ENCODE results near the gene HCN4. TPM values are rescaled to one million over a fixed set of nuclear protein-coding genes. Genes with fewer than 3 reads are reported as not detected.
A peak's percentile ranks its signal among the peaks of the same experiment; 100 is the strongest.

The HCN4 gene
- total and polyA plus RNA-seq, 2 of the 8 experiments (the other 6 are each of a cell fraction or from before 2014, with no cell fraction given): 3.7 to 8.5 TPM

GRCh38 chr15:73389539-73389938, 20.8 kb upstream of the HCN4 start:
- Histone ChIP-seq H2BK15ac (ENCODE audit: low read length) (peak overlapping the region; percentile 73; the same call in 1 of the 2 replicates), H3K79me2 (ENCODE audit: control insufficient read depth in 1 of 2, insufficient read depth in 2 of 2, low read length in 2 of 2) (no peaks in the 10 kb centered on the region), H3K4me3 (ENCODE audit: extremely low read depth in 1 of 4, insufficient read depth in 2 of 4, low read depth in 3 of 4, low read length in 4 of 4) (no peak overlapping the region), H4K91ac (replicated peaks; ENCODE audit: insufficient read length, low read length) (no peak overlapping the region), H4K20me1 (replicated peaks in 1 of 2; ENCODE audit: control insufficient read depth in 1 of 2, insufficient read depth in 2 of 2, low read length in 2 of 2) (no peaks in the 10 kb centered on the region), H3K9ac (replicated peaks in 1 of 4; ENCODE audit: extremely low read depth in 1 of 4, low read depth in 3 of 4, low read length in 3 of 4) (no peak overlapping the region), H2BK5ac (ENCODE audit: low read depth, low read length) (no peak overlapping the region), H3K23ac (ENCODE audit: insufficient read length) (no peak overlapping the region), H4K5ac (ENCODE audit: insufficient read length, low read depth, low read length) (no peak overlapping the region), H2BK20ac (ENCODE audit: low read length) (peak overlapping the region; percentile 34; the same call in 1 of the 2 replicates), H3K27me3 (replicated peaks in 1 of 4; ENCODE audit: control insufficient read depth in 3 of 4, extremely low read depth in 1 of 4, insufficient read depth in 3 of 4, low read length in 3 of 4) (no peaks in the 10 kb centered on the region; a peak in 1 of 7 replicates), H4K8ac (ENCODE audit: extremely low read depth, insufficient read depth, low read length) (peak overlapping the region; percentile 60; the same call in 1 of the 2 replicates), H3K27ac (ENCODE audit: low read depth, low read length) (no peak overlapping the region), H2BK120ac (replicated peaks; ENCODE audit: low read depth, low read length) (no peak overlapping the region), H3K56ac (replicated peaks; ENCODE audit: insufficient read length, low read depth, low read length) (no peak overlapping the region), H3K9me3 (ENCODE audit: insufficient read depth in 2 of 2, low read depth in 1 of 2, low read length in 1 of 2) (no peaks in the 10 kb centered on the region), H3K23me2 (ENCODE audit: low read depth, low read length) (no peaks in the 10 kb centered on the region; the same call in 1 of the 2 replicates), H3K18ac (ENCODE audit: extremely low read depth, low read length) (no peak overlapping the region), H3K4me1 (replicated peaks in 1 of 4; ENCODE audit: control insufficient read depth in 3 of 4, insufficient read depth in 4 of 4, low read length in 3 of 4) (peaks cover 7 to 34% (median 17%) of the 10 kb centered on the region in 4 experiments), H2AFZ (ENCODE audit: low read length) (no peak overlapping the region), H3K36me3 (ENCODE audit: control insufficient read depth in 2 of 4, insufficient read depth in 4 of 4, low read length in 3 of 4) (no peaks in the 10 kb centered on the region), H3K79me1 (ENCODE audit: low read depth, low read length) (no peaks in the 10 kb centered on the region), H3K14ac (ENCODE audit: insufficient read length) (no peak overlapping the region), H3K4me2 (ENCODE audit: insufficient read depth in 1 of 2, low read depth in 2 of 2, low read length in 2 of 2) (no peak overlapping the region), H3K4ac (replicated peaks; ENCODE audit: insufficient read length, low read depth, low read length) (no peak overlapping the region), H2BK12ac (ENCODE audit: low read depth, low read length) (0 out of 2 replicates have a peak overlapping the region, but pooled peaks have one; percentile 30), H2AK5ac (ENCODE audit: low read depth, low read length) (no peak overlapping the region)
- no peak for FAIRE-seq
- no peak for DNase-seq (ENCODE audit: low read depth in 1 of 2, low spot score in 2 of 2)
- TF ChIP-seq TEAD4 (IDR thresholded peaks at IDR 0.05; ENCODE audit: low read depth, low read length): peak; percentile 84
- peak; percentile 36 for TF ChIP-seq CTBP2 (IDR thresholded peaks at IDR 0.05; ENCODE audit: borderline replicate concordance, insufficient read depth, insufficient read length, low read length)
- no peak for TF ChIP-seq TAF7 (optimal IDR thresholded peaks at IDR 0.05; ENCODE audit: borderline replicate concordance, low read depth, low read length)
- WGBS, 2 experiments (ENCODE audit: extremely low coverage in 1 of 2, insufficient coverage in 1 of 2, insufficient read length in 1 of 2, insufficient replicate concordance in 2 of 2, low coverage in 1 of 2, low lambda C conversion rate in 2 of 2, missing lambda C conversion rate in 1 of 2): 84% methylated on average over 2 of the region's 2 CpGs; no CpG with 5 or more reads in 1 of the 2 experiments
- POLR2A ChIA-PET (ENCODE audit: partially characterized antibody): interaction anchor here (0.8 to 1.7 kb wide), 2 partner anchors 19 to 23 kb away, joined by 3 read pairs; no protein-coding TSS in a partner anchor
- CTCF ChIA-PET (ENCODE audit: partially characterized antibody): interaction anchor here (0.6 to 1.3 kb wide), 4 partner anchors 46 to 141 kb away, joined by 3 to 4 read pairs (median 4); no protein-coding TSS in a partner anchor
